Smooth muscle cell (in vitro differentiated cells): ENCODE data around the gene RASD1. TPM values are rescaled to one million over a fixed set of nuclear protein-coding genes. Genes with fewer than 3 reads are reported as not detected.

ENCODE experiments used
- DNase-seq: peaks from one replicate; lab custom pipeline; 2025; ENCODE audit not compliant: unreplicated experiment; lab: John Stamatoyannopoulos, UW
- H2AFZ ChIP-seq: fragments of 200-600 bp; sonication (generic); 2 replicates; pipeline ENCODE4 v1.6.0; 2016; ENCODE audit warnings: antibody characterized with exemption, low read depth, mild to moderate bottlenecking
- H3F3A ChIP-seq: fragments of 200-600 bp; sonication (generic); 2 replicates; pipeline ENCODE4 v1.6.0; 2017; ENCODE audit warnings: antibody characterized with exemption, low read depth
- H3K27ac ChIP-seq: fragments of 200-600 bp; sonication (generic); 2 replicates; pipeline ENCODE4 v1.5.1; 2016; ENCODE audit warnings: low read depth, mild to moderate bottlenecking
- H3K27me3 ChIP-seq: fragments of 200-600 bp; sonication (generic); 2 replicates; pipeline ENCODE4 v1.6.1; 2016; ENCODE audit warnings: low read depth, mild to moderate bottlenecking
- H3K36me3 ChIP-seq: fragments of 200-600 bp; sonication (generic); 2 replicates; pipeline ENCODE4 v1.5.1; 2016; ENCODE audit warnings: low read depth
- H3K4me1 ChIP-seq: fragments of 200-600 bp; sonication (generic); 2 replicates; pipeline ENCODE4 v1.5.1; 2016; ENCODE audit warnings: low read depth
- H3K4me2 ChIP-seq: fragments of 200-600 bp; sonication (generic); 2 replicates; pipeline ENCODE4 v1.6.0; 2016; ENCODE audit warnings: mild to moderate bottlenecking
- H3K4me3 ChIP-seq: fragments of 200-600 bp; sonication (generic); 2 replicates; pipeline ENCODE4 v1.5.1; 2016; ENCODE audit warnings: mild to moderate bottlenecking
- H3K79me2 ChIP-seq: fragments of 200-600 bp; sonication (generic); 2 replicates; pipeline ENCODE4 v1.6.0; 2016; ENCODE audit warnings: low read depth, mild to moderate bottlenecking
- H3K9ac ChIP-seq: fragments of 200-600 bp; sonication (generic); 2 replicates; pipeline ENCODE4 v1.6.0; 2016; ENCODE audit warnings: low read depth
- H3K9me3 ChIP-seq: fragments of 200-600 bp; sonication (generic); replicated peaks from 2 replicates; pipeline ENCODE4 v1.5.1; 2016; ENCODE audit warnings: low read depth
- H4K20me1 ChIP-seq: fragments of 200-600 bp; sonication (generic); 2 replicates; pipeline ENCODE4 v1.6.0; 2016; ENCODE audit warnings: low read depth
- CTCF ChIP-seq: fragments of 200-600 bp; sonication (generic); IDR thresholded peaks from 2 replicates; pipeline ENCODE4 v1.5.1; 2017; ENCODE audit warnings: borderline replicate concordance, mild to moderate bottlenecking, antibody characterized with exemption; ENCODE audit not compliant: insufficient read depth, poor library complexity, severe bottlenecking
- WGBS: methylation state at CpG from one replicate; pipeline ENCODE4 v1.1.7; 2016; ENCODE audit warnings: low lambda C conversion rate; 5-methylcytosine and 5-hydroxymethylcytosine counted together
- polyA plus RNA-seq: library from polyadenylated mRNA; unstranded; fragments of >200 nt; fragmentation: Nextera tagmentation; extraction: Ambion mirVana; gene quantifications from 2 replicates; pipeline ENCODE4 v1.2.1, GENCODE V29; 2016
- total RNA-seq: library from RNA; depleted of rRNA; stranded (reverse); fragments of >200 nt; gene quantifications from 2 replicates; pipeline ENCODE4 v1.2.3, GENCODE V29; 2014

RASD1 gene
- total and polyA plus RNA-seq, 2 experiments from 2014 or later = 5.0 to 5.7 TPM

DNA sequence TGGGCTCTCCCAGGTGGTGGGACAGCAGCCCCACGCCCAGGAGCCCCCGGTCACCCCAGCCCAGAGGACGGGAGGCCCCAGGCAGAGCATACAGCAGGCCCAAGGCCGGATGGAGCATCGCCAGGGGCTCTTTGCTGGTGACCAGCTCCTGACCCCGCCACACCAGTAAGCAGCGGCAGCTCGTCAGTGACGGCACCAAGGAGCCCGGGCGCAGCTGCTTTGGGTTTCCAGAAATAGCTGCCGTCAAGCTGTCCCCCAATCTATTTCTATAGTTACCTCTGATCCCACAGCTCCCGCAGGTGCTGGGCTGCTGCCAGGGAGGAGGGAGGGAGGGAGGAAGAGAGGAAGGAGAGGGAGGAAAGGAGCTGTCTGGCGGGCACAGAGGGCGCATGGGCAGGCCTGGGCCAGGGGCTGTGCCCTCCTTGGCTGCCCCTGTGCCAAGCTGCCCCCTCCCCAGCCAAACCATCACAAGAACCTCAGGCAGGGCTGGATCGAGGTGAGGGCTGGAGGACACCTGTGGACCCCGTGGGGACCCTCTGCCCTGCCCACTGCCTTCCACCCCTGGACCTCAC, 10.8 kb upstream of the RASD1 start:
- Histone ChIP-seq H2AFZ (no peak overlapping the region), H4K20me1 (peaks cover 8% of the 10 kb centered on the region), H3K36me3 (no peaks in the 10 kb centered on the region), H3K4me3 (no peak overlapping the region), H3K27ac (no peak overlapping the region), H3F3A (no peaks in the 10 kb centered on the region), H3K4me2 (no peak overlapping the region), H3K27me3 (no peaks in the 10 kb centered on the region), H3K9me3 (no peaks in the 10 kb centered on the region), H3K9ac (no peak overlapping the region), H3K4me1 (no peaks in the 10 kb centered on the region), H3K79me2 (no peaks in the 10 kb centered on the region)
- TF ChIP-seq CTCF = no peak
- 96% methylated on average over 17 of the region's 17 CpGs for WGBS
- DNase-seq = no peak

DNA sequence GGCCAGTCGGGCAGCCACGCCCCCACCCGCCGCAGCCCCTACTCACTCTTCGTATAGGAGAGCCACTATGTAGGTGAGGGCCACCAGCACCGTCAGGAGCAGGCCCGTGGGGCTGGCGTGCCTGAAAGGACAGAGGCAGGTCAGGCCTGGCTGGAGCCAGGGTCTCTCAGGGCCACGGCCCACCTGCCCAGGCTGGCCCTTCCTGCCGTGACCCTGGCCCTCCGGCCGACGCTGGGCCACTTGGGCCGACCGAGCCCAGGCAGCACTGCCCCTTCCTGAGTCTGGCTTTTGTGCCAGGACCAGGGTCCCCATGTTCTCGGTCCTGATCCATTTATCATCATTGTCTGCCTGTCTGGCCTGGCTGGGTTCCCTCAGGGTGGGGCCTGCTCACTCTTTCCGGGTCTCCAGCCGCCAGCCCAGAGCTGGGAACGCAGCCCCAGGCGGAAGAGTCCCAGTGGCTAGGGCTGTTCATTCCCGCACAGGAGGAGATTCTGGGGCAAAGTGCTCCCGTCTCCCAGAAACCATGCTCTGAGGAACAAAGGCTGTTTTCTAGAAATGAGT, 10.1 kb upstream of the RASD1 start:
- H4K20me1 ChIP-seq = peaks cover 2% of the 10 kb centered on the region
- no peaks in the 10 kb centered on the region for H3K27me3 ChIP-seq
- H3K27ac ChIP-seq = no peak overlapping the region
- H3F3A ChIP-seq = no peaks in the 10 kb centered on the region
- no peak overlapping the region for H3K9ac ChIP-seq
- H3K4me2 ChIP-seq = no peak overlapping the region
- H3K4me3 ChIP-seq = no peak overlapping the region
- no peak overlapping the region for H2AFZ ChIP-seq
- H3K36me3 ChIP-seq = no peaks in the 10 kb centered on the region
- WGBS = 94% methylated on average over 20 of the region's 22 CpGs
- no peak for TF ChIP-seq CTCF
- H3K9me3 ChIP-seq = no peaks in the 10 kb centered on the region
- DNase-seq = no peak
- H3K4me1 ChIP-seq = no peaks in the 10 kb centered on the region
- H3K79me2 ChIP-seq = no peaks in the 10 kb centered on the region

DNA sequence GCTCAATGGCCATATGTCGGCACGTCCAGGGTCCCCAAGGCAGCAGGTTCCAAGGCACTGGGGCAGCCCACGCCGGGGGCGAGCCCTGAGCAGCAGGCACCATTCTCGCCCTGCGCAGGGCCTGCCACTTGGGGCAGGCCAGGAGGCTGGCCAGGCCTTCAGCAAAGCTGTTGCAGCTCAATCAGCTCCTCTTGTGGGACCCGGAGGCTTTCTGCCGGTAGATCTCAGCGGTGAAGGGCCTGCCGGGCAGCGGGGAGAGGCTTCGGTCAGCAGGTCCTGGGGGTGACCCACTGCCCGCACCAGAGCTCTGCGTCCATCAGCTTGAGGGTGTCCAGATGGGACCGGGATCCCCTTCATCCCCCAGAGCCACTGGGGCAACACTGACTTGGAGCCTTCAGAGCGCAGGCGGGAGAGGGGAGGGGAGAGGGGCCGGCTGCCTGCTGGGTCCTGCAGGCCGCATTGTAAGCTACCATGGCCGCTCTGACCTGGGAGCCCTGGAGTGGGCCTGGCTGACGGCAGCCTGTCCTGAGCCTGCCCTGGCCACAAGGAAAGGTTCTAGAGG, 9.5 kb upstream of the RASD1 start:
- Histone ChIP-seq H3K27me3 (no peaks in the 10 kb centered on the region), H3K27ac (no peak overlapping the region), H3K4me2 (no peak overlapping the region), H3K4me3 (no peak overlapping the region), H3K36me3 (no peaks in the 10 kb centered on the region), H3K79me2 (no peaks in the 10 kb centered on the region), H3K4me1 (no peaks in the 10 kb centered on the region), H4K20me1 (no peaks in the 10 kb centered on the region), H3K9ac (no peak overlapping the region), H3K9me3 (no peaks in the 10 kb centered on the region), H2AFZ (no peak overlapping the region), H3F3A (no peaks in the 10 kb centered on the region)
- DNase-seq = no peak
- WGBS = 95% methylated on average over 22 of the region's 22 CpGs
- TF ChIP-seq CTCF = no peak

GRCh38 chr17:17505151-17505550, 9.0 kb upstream of the RASD1 start:
- no peak for TF ChIP-seq CTCF
- H3K4me3 ChIP-seq = no peak overlapping the region
- 96% methylated on average over 5 of the region's 5 CpGs for WGBS

More at GRCh38 chr17:17505151-17505550, 9.0 kb upstream of the RASD1 start:
- Histone ChIP-seq H3K9me3 (no peaks in the 10 kb centered on the region), H3K9ac (no peak overlapping the region), H3K27me3 (no peaks in the 10 kb centered on the region), H3F3A (no peaks in the 10 kb centered on the region), H3K4me2 (no peak overlapping the region), H2AFZ (no peak overlapping the region), H3K27ac (no peak overlapping the region), H3K36me3 (no peaks in the 10 kb centered on the region), H3K4me1 (no peaks in the 10 kb centered on the region), H4K20me1 (no peaks in the 10 kb centered on the region), H3K79me2 (no peaks in the 10 kb centered on the region)
- DNase-seq = no peak
